Measurements from ENCODE around the gene QTRT2.

The QTRT2 gene

GRCh38 chr3:114079761-114080160 is 23.2 kb downstream of the QTRT2 start:
- no peak for DNase-seq

- no peak for DNase-seq
Measured at GRCh38 chr3:114080201-114080600, 23.7 kb downstream of the QTRT2 start.

- DNase-seq: no peak
Measured at GRCh38 chr3:114081037-114081436, 24.5 kb downstream of the QTRT2 start.

GRCh38 chr3:114083112-114083511 is 26.6 kb downstream of the QTRT2 start:
- DNase-seq: no peak

GRCh38 chr3:114086356-114086755 is 29.8 kb downstream of the QTRT2 start:
- no peak for DNase-seq

DNA sequence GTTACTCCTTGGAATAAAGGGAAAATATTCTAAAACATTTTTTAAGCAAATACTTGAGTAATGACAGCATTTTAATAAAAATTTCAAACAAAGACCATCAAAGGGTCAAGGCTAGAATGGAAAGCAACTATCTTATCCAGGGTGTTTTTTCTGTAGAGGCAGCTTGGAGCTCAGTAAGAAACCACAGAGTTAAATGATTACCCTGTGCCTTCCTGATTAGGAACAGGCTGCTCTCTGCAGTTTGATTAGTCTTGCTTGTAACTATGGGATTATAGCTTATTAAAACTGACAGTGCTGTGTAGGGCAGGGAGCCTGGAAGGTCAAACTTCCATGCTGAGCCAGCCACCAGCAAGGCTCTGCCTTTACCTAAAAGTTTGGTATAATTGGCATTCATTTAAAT is 33.1 kb downstream of the QTRT2 start:
- no peak for DNase-seq

- DNase-seq: no peak
Measured at GRCh38 chr3:114092151-114093015, 35.8 kb downstream of the QTRT2 start.

DNA sequence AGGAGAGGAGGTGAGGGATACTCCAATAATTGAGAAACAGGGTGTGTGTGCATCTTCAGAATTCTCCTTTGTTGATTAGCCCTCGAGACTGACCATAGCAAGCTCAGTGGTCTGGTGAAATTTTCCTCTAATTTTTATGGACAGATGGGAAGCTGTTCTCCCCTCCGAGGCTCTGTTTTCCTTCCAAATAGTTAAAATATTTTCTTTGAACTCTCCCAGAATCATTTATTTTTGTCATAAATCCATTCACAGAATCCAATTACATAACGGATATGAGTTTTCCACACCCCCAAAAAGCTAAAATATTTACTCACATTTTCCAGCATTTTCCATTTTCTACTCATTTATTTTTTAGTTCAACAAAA is 36.5 kb downstream of the QTRT2 start:
- no peak for DNase-seq

DNA sequence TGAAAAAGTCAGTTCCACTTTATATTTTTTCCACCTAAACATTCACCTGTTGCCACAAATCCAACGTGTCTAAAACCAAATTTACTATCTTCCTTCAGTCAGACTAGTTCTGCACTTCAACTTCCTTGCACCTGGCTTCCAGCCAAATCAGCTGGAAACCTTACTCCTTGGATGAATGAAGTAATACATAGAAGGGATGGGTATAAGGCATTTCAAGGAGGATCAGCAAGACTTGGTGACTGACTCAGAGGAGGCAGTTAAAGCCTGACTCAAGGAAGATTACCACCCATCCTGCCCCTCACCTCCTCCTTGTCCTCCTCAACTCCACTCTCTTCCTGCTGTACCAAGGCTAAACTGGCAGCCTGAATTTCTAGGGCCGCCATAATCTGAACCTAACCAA is 37.1 kb downstream of the QTRT2 start:
- no peak for DNase-seq

GRCh38 chr3:114095796-114096195 is 39.3 kb downstream of the QTRT2 start:
- DNase-seq: no peak

DNA sequence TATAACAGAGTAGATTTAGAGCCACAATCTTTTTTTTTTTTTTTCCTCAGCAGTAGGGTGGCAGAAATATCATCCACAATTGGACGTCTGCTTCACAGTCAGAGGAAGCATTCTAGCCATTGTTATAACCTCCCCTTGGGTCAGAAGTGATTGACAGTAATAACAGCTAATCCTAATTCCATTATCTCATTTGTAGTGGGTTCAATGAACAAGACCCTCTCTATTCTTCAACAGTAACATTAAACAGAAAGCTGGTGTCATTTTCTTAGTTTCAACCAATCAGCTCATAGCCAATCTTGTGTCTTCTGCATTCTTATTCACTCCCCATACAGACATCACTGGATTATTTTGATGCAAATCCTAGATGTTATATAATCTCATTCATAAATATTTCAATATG is 44.6 kb downstream of the QTRT2 start:
- no peak for DNase-seq

DNA sequence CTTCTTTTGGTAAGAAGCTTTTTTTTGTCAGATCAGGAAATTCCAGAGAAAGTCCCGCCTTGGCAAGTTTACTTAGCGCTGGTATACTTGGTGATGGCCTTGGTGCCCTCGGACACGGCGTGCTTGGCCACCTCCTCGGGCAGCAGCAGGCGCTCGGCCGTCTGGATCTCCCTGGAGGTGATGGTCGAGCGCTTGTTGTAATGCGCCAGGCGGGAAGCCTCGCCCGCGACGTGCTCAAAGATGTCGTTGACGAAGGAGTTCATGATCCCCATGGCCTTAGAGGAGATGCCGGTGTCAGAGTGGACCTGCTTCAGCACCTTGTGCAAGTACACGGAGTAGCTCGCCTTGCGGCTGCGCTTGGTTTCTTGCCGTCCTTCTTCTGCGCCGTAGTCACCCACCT is 46.6 kb downstream of the QTRT2 start:
- DNase-seq: no peak

- DNase-seq: no peak
Measured at GRCh38 chr3:114103858-114104257, 47.3 kb downstream of the QTRT2 start.

GRCh38 chr3:114104414-114104813 is 47.9 kb downstream of the QTRT2 start:
- no peak for DNase-seq

DNA sequence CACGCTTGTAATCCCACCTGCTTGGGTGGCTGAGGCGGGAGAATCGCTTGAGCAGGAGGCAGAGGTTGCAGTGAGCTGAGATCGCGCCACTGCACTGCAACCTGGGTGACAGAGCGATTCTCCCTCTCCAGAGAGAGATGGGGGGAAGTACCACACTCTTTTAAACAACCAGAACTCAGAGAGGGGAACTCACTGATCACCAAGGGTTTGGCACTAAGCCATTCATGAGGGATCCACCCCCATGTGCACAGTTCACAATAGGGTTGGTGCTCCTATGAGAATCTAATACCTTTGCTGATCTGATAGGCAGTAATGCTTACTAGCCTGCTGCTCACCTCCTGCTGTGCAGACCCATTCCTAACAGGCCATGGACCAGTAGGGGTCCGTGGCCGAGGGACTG is 51.6 kb downstream of the QTRT2 start:
- no peak for DNase-seq

DNA sequence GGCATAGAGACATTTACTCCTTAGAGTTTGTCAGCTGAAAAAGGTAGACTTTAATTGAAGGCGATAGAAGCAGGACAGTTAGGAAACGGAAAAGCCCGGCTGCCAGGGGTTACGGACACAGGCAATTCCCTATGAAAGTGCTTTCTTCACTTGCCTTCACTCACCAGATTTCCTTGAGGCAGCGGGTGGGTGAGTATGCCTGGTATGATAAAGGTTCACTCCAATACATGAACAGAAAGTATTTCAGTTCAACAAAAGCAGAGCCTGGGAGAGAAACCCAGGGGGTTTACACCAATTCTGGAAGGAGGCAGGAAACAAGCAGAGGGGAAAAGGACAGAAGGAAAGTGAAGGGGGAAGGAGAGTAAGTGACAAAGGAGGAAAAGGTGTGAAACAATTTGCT is 53.9 kb downstream of the QTRT2 start:
- DNase-seq: no peak

DNA sequence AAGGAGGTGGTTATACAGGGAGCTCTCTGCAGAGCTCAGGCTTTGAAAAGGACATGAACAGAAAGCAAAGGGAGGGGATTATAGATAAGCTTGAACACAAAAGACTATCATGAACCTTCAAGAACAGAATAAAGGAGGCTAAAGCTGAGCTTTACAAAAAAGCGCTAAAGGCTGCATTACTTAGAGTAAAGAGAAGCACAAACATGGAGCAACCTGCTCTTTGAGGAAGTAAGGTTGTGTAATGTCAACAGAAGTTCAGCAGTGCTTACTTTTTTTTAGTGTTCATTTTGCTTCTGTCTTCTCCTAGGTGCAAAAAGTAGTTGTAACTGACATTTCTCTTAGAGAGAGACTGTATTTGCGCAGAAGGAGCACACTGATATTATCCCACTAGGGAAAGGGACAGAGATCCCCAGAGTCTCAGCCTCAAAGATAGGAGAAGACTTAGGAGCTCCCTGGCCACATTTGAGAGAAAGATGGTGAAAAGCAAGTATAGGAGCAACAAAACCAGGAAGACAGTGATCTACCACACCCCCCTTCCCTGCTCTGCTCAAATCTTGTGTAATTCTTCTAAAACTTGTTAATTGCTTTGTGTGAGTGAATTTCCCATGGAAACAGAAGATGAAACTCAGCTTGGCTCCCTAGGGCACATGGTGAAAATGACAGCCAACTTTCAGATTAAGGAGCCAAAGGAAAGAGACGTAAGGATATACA is 54.7 kb downstream of the QTRT2 start:
- no peak for DNase-seq

GRCh38 chr3:114112696-114113095 is 56.2 kb downstream of the QTRT2 start:
- DNase-seq: no peak

GRCh38 chr3:114114719-114115118 is 58.2 kb downstream of the QTRT2 start:
- DNase-seq: no peak

DNA sequence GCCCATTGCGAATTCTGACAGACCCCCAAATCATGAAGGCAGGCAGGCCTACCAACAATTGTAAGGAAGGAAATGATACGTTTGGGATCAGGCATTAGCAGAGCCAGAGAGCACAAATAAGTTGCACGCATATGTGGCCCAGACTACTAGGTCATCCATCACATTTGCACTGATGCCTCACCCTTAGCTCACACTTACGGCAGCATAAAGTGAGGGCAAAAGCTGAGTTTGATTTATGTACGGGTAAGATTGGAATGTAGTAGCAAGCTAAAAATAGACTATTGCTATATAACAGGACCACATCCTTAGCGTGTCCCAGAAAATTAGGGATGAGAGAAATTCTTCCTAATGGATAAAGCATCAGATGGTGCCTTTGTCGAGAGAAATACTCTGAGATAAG is 58.6 kb downstream of the QTRT2 start:
- DNase-seq: no peak

DNA sequence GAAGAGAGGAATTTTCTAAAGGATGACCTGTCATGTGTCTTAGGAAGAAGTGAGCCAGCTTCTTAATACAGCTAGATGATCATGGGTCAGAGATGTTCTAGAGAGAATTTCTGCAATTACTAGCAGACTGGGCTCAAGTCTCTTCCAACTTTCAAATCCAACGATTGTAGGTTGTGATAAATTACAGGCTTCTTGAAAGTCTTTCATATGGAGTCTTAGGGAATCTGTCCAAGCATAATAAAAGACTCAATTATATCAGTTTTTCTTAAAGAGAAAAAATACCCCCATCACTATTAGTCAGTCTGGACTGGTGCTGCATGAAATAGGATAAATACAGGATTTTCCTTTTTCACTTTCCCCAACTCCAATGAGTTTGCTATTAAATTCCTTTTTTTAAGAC is 63.2 kb downstream of the QTRT2 start:
- DNase-seq: no peak

DNA sequence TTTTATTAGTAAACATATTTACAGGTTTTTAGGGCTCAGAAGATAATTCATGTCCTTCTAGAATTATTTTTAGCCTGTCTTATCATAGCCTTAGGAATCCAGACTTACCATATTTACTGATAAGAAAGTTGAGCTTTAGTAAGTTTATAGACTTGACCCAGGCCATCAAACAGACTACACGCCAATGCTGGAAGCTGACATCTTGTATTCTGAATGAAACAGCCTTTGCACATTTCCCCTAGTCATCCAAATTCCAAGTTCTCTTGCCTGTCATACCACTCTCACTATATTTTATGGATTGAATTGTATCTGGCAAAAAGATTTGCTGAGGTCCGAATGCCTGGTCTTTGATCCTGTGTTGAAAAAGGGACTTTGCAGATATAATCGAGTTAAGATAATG is 63.7 kb downstream of the QTRT2 start:
- no peak for DNase-seq

DNA sequence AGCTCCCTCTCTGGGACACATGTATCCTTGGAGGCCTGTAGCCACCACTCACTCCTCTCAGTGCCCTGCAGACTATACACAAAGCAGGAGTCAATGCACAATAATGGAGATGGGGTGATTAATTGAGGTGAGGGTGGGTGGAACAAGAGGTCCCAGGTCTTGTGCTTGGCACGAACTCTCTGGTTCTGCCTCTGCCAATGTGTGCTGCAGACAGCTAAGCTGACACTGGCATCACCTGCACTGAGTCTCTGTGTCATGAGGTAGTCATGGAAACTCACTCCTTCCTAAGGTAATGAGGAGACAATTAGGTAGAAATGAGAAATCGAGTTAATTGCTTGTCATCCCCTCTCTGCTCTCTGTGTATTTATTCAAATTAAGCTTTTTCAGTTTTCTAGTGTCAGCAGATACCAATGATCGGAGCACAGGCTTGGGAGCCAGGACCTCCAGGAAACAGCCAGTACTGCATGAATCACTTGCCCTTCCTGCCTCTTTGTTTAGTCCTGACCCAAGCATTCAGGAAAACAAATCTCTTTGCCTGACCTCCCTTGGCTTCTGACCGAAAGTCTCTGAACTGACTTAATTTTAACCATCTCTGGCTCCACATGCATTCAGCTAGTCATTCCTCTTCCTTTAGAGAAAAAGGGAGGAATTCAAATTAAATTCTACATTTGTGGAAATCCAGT is 65.6 kb downstream of the QTRT2 start:
- no peak for DNase-seq

- no peak for DNase-seq
Measured at GRCh38 chr3:114126461-114126860, 69.9 kb downstream of the QTRT2 start.

Data from NCI-H2081 treated with DMSO at 0.1 percent for 48 hours (cell line).